Lower leg skin (tissue), 4 donors: Measurements from ENCODE around the gene SCAI. TPM values are rescaled to one million over a fixed set of nuclear protein-coding genes. Genes with fewer than 3 reads are reported as not detected.
"Not testable (repeated sequence)": the region's sequence is repeated elsewhere in the genome, so short reads cannot be mapped to it uniquely, and the experiment has no call there.

ENCODE experiments used
- DNase-seq, 2 donors: peaks; one replicate each; pipeline ENCODE4 v3.0.0-alpha.2; 2019; ENCODE audit warnings: low spot score in 2 of 2
- H3K4me3 ChIP-seq: fragments of 200-600 bp; sonication (generic); 2 replicates; pipeline ENCODE4 v1.5.1; 2017; ENCODE audit warnings: mild to moderate bottlenecking, low read depth; ENCODE audit not compliant: poor library complexity, severe bottlenecking
- CTCF ChIP-seq, 3 donors: fragments of 450-650 bp; IDR thresholded peaks; one replicate each; pipeline ENCODE4 v1.5.1; 2016; ENCODE audit warnings: antibody characterized with exemption in 3 of 3, mild to moderate bottlenecking in 3 of 3, moderate library complexity in 2 of 3
- POLR2A ChIP-seq, 2 donors: fragments of 450-650 bp; IDR thresholded peaks; one replicate each; pipeline ENCODE4 v1.6.1; 2016 to 2017; ENCODE audit warnings: antibody characterized with exemption in 2 of 2, mild to moderate bottlenecking in 1 of 2, moderate library complexity in 1 of 2
- whole genome bisulfite sequencing, 2 donors: methylation state at CpG; one replicate each; pipeline ENCODE4 v1.1.5; 2018; 5-methylcytosine and 5-hydroxymethylcytosine counted together
- intact Hi-C: fragments of 100-400 bp; cut with DNase I; formaldehyde crosslinking; loops from one replicate; pipeline ENCODE4 v1.15.0; 2023; ENCODE audit warnings: low total_unique reads
- total RNA-seq, 4 donors: library from RNA; depleted of rRNA; stranded (reverse); fragments of >200 nt; gene quantifications; one replicate each; pipeline ENCODE4 v1.1.0, GENCODE V29; 2016

Gene SCAI
- total RNA-seq, 4 donors from 2014 or later: 2.9 to 9.2 (median 5.8) TPM

- no peak for TF ChIP-seq CTCF (IDR thresholded peaks at IDR 0.05)
- no peak for TF ChIP-seq POLR2A (IDR thresholded peaks at IDR 0.05)
- no peak for DNase-seq
- intact Hi-C loops: no loop called here
- 87 to 97% methylated on average over 2 of the region's 2 CpGs for WGBS, 2 donors
- no peak overlapping the region for H3K4me3 ChIP-seq
These were observed 105.2 kb downstream of the SCAI start for GRCh38 chr9:125038166-125038565.

GRCh38 chr9:125028041-125028440, 115.3 kb downstream of the SCAI start:
- H3K4me3 ChIP-seq: no peak overlapping the region
- WGBS, 2 donors: 91 to 95% methylated on average over 3 of the region's 3 CpGs
- no peak for DNase-seq
- TF ChIP-seq CTCF (IDR thresholded peaks at IDR 0.05): no peak
- intact Hi-C loops: no loop called here

- TF ChIP-seq CTCF (IDR thresholded peaks at IDR 0.05) (no peak), POLR2A (IDR thresholded peaks at IDR 0.05) (no peak)
- WGBS, 2 donors: 83 to 100% methylated on average over 1 of the region's 1 CpG
- no peak for DNase-seq
- intact Hi-C loops: no loop called here
- H3K4me3 ChIP-seq: no peak overlapping the region
These were observed 118.4 kb downstream of the SCAI start for GRCh38 chr9:125024917-125025316.

- intact Hi-C loops: no loop called here
- WGBS, 2 donors: 97% methylated on average over 4 of the region's 4 CpGs
- no peak for DNase-seq
- H3K4me3 ChIP-seq: no peak overlapping the region
- TF ChIP-seq CTCF (IDR thresholded peaks at IDR 0.05) (no peak), POLR2A (IDR thresholded peaks at IDR 0.05) (no peak)
These were observed 122.3 kb downstream of the SCAI start for GRCh38 chr9:125021069-125021468.

- intact Hi-C loops, DNase-seq, H3K4me3 ChIP-seq: not testable (repeated sequence)
- WGBS, 2 donors: 94 to 96% methylated on average over 4 to 5 of the region's 5 CpGs
These were observed 127.7 kb downstream of the SCAI start for GRCh38 chr9:125015655-125016054.

GRCh38 chr9:125012013-125012412, 131.3 kb downstream of the SCAI start:
- DNase-seq, intact Hi-C loops, H3K4me3 ChIP-seq: not testable (repeated sequence)
- 94 to 97% methylated on average over 3 to 4 of the region's 4 CpGs for WGBS, 2 donors

- intact Hi-C loops: no loop called here
- no peak for DNase-seq
- H3K4me3 ChIP-seq: no peak overlapping the region
- TF ChIP-seq POLR2A (IDR thresholded peaks at IDR 0.05): no peak
- no peak for TF ChIP-seq CTCF (IDR thresholded peaks at IDR 0.05)
- 95 to 98% methylated on average over 2 of the region's 2 CpGs for WGBS, 2 donors
These were observed 134.7 kb downstream of the SCAI start for GRCh38 chr9:125008599-125008998.
